VCaP (cell line): ENCODE data around the gene MEX3A.

Source experiments
- H3K27ac ChIP-seq: fragments of 450-650 bp; 2 replicates; pipeline ENCODE4 v1.5.1; 2017
- CTCF ChIP-seq: fragments of 450-650 bp; conservative IDR thresholded peaks from 2 replicates; pipeline ENCODE4 v1.5.1; 2017; ENCODE audit warnings: mild to moderate bottlenecking, moderate library complexity

The MEX3A gene

DNA sequence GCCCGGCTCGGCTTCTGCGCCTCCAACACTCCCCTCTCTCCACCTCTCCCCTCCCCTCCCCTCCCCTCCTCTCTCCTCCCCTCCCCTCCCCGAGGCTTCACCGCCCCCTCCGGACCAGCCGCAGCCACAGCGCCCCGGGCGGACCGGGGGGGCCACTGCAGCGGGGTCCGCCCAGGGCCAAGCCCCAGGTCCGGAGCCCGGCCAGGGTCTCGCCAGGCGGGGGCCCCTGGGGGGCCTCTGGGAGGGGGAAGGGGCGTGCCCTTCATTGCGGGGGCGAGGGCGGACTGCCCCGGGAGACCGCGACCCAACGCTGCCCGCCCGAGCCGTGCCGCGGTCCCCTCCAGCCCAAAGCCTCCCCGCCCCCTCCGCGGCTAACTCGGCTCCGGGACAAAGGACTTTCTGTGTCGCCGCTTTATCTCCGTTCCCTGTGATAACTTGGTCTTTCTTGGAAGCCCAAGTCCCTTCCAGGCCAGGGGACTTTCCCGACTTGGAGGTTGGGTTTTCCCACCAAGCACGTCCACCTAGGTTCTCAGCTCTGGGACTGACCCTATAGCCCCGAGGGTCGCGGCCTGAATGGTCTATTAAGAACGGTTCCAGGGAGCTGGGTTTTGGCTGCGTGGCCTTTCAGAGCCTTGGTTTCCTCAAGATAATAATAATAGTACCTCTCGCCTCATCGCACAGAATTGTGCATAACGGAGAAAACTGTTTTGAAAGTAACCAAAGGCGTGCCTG, 28.3 kb downstream of the MEX3A start, which contains the start of gene UBQLN4:
UBQLN4 (minus strand) TSS at position 31 of the 732 bp plus-strand sequence. CDS start 97 bp downstream, outside the sequence.
- H3K27ac ChIP-seq = peak within 1 kb of the TSS; percentile 97
- peak; percentile 75 for TF ChIP-seq CTCF

GRCh38 chr1:156052862-156053767, 29.1 kb downstream of the MEX3A start:
- peak overlapping the region; percentile 97 for H3K27ac ChIP-seq
- no peak for TF ChIP-seq CTCF

DNA sequence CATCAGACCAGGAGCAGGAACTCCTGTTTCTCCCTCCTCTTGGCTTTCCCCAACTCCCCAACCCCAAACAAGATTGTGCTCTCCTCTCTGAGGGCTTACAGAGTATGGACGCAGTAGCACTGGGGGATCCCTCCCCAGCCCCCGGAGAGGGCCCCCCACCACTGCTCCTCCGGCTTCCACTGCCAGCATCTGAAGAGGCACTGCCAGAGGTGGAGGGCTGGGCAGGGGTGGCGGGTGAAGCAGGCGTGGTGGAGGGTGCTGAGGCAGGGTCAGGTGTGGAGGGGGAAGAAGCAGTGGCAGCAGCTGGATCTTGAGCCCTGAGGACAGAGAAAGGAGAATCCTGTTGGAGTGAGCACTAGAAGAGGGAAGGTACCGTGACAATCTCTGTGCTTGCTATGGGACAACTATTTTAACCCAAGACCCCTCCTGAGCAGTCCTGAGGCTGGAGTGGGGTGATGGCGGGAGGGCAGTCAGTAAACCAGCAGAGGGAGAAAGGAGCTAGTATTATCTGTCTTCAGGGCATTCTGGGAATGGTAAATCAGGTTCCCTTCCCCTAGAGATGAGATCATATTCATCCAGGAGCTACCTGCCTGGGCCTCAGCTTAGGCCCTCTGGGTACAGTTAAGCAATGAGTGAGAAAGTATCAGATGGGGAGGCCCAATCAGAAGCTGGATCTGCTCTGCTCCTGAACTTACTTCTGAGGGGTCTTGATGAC, 31.1 kb downstream of the MEX3A start:
- H3K27ac ChIP-seq = no peak overlapping the region
- no peak for TF ChIP-seq CTCF

DNA sequence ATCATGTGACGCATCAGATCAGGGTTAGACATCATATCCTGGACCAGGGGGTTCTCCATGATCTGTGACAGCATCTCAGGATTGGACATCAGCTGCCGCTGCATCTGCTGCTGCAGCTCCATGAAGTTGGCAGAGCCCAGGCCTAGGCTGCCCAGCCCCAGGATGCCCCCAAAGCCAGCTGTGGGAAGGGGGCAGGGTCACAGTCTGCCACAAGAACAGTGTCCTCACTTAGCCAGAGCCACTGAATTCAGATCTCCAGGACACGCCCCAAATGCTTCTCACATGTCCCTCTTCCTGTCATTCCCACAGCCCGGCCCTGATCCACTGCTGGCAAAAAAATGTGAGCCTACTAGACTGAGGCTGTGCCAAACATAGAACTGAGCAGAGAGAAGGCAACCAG, 31.9 kb downstream of the MEX3A start:
- TF ChIP-seq CTCF = no peak

GRCh38 chr1:156048663-156049258, 33.5 kb downstream of the MEX3A start:
- no peak overlapping the region for H3K27ac ChIP-seq
- TF ChIP-seq CTCF = no peak

More for the DNA sequence above, 31.9 kb downstream of the MEX3A start:
- no peak overlapping the region for H3K27ac ChIP-seq

GRCh38 chr1:156045076-156045475, 37.2 kb downstream of the MEX3A start:
- TF ChIP-seq CTCF = no peak
- no peak overlapping the region for H3K27ac ChIP-seq
